BJ (cell line): ENCODE data around the gene GPN1. TPM values are rescaled to one million over a fixed set of nuclear protein-coding genes. Genes with fewer than 3 reads are reported as not detected.
"Not testable (repeated sequence)": the region's sequence is repeated elsewhere in the genome, so short reads cannot be mapped to it uniquely, and the experiment has no call there.

Source experiments
- CTCF ChIA-PET: fragments of 350-600 bp; formaldehyde crosslinking; extraction: SDS; loops from one replicate; lab custom pipeline; 2021; ENCODE audit warnings: antibody characterized with exemption, inconsistent platforms; lab: Yijun Ruan, JAX
- POLR2A ChIA-PET: fragments of 300-600 bp; sonication (Branson Sonifier 250); formaldehyde crosslinking; extraction: SDS; loops from one replicate; lab custom pipeline; 2021; ENCODE audit warnings: antibody characterized with exemption; lab: Charles Lee
- DNase-seq: peaks from one replicate; pipeline ENCODE4 v3.0.0-alpha.2; 2011; ENCODE audit warnings: low read depth
- H3K27me3 ChIP-seq: 2 replicates; pipeline ENCODE4 v1.6.0; 2011; ENCODE audit warnings: low read length; ENCODE audit not compliant: control insufficient read depth, insufficient read depth
- H3K36me3 ChIP-seq: 2 replicates; pipeline ENCODE4 v1.5.1; 2011; ENCODE audit warnings: low read length; ENCODE audit not compliant: control insufficient read depth, insufficient read depth
- H3K4me3 ChIP-seq: 2 replicates; pipeline ENCODE4 v1.5.1; 2011; ENCODE audit warnings: low read depth, mild to moderate bottlenecking, control low read depth, low read length
- CTCF ChIP-seq: IDR thresholded peaks from 2 replicates; pipeline ENCODE4 v1.5.1; 2011; ENCODE audit warnings: low read depth, mild to moderate bottlenecking, control low read depth, inconsistent platforms, low read length, moderate library complexity; ENCODE audit not compliant: insufficient read depth
- polyA plus RNA-seq: library from polyadenylated mRNA; depleted of rRNA; stranded (reverse); fragments of >200 nt; gene quantifications from 2 replicates; pipeline ENCODE4 v1.2.3, GENCODE V29; 2011

GPN1 gene
- polyA plus RNA-seq, 1 experiment: 40.8 TPM

GRCh38 chr2:27593240-27593639, 35.6 kb upstream of the GPN1 start:
- CTCF ChIA-PET: no interaction called here
- no peak for DNase-seq

GRCh38 chr2:27594020-27594703, 34.7 kb upstream of the GPN1 start:
- H3K36me3 ChIP-seq, H3K4me3 ChIP-seq, DNase-seq, POLR2A ChIA-PET, H3K27me3 ChIP-seq, CTCF ChIA-PET: not testable (repeated sequence)

More at GRCh38 chr2:27593240-27593639, 35.6 kb upstream of the GPN1 start:
- no peak for TF ChIP-seq CTCF
- POLR2A ChIA-PET: no interaction called here
- no peak overlapping the region for H3K4me3 ChIP-seq
- H3K27me3 ChIP-seq: no peaks in the 10 kb centered on the region
- no peaks in the 10 kb centered on the region for H3K36me3 ChIP-seq

- DNase-seq, H3K36me3 ChIP-seq, H3K27me3 ChIP-seq, POLR2A ChIA-PET, H3K4me3 ChIP-seq, CTCF ChIA-PET: not testable (repeated sequence)
Measured at GRCh38 chr2:27595412-27595811, 33.4 kb upstream of the GPN1 start.

GRCh38 chr2:27596627-27597026, 32.2 kb upstream of the GPN1 start:
- Histone ChIP-seq H3K36me3 (peaks cover 3% of the 10 kb centered on the region), H3K4me3 (no peak overlapping the region), H3K27me3 (no peaks in the 10 kb centered on the region)
- no peak for DNase-seq
- no peak for TF ChIP-seq CTCF
- ChIA-PET POLR2A (no interaction called here), CTCF (interaction anchor here (0.9 kb wide), 1 partner anchor 26 kb away, joined by 3 read pairs; no protein-coding TSS in a partner anchor)

- Histone ChIP-seq H3K36me3 (peaks cover 5% of the 10 kb centered on the region), H3K27me3 (no peaks in the 10 kb centered on the region), H3K4me3 (no peak overlapping the region)
- DNase-seq: no peak
- POLR2A ChIA-PET: no interaction called here
- TF ChIP-seq CTCF: no peak
- CTCF ChIA-PET: no interaction called here
Measured at GRCh38 chr2:27606611-27607010, 22.2 kb upstream of the GPN1 start.

- no peak for TF ChIP-seq CTCF
- Histone ChIP-seq H3K36me3 (peaks cover 4% of the 10 kb centered on the region), H3K4me3 (no peak overlapping the region), H3K27me3 (no peaks in the 10 kb centered on the region)
- ChIA-PET POLR2A (no interaction called here), CTCF (interaction anchor here (1.6 kb wide), 1 partner anchor 8 kb away, joined by 4 read pairs; no protein-coding TSS in a partner anchor)
- no peak for DNase-seq
Measured at GRCh38 chr2:27613985-27614384, 14.9 kb upstream of the GPN1 start.
